GM23338 (cell line): ENCODE measurements around the gene ZC3H6. TPM values are rescaled to one million over a fixed set of nuclear protein-coding genes. Genes with fewer than 3 reads are reported as not detected.

Source experiments
- polyA plus RNA-seq: library from polyadenylated mRNA; unstranded; fragments of >200 nt; fragmentation: Nextera tagmentation; extraction: Ambion mirVana; gene quantifications from 2 replicates; pipeline ENCODE4 v1.2.1, GENCODE V29; 2016
- small RNA-seq: library from RNA; depleted of rRNA; stranded (forward); fragments of <200 nt; gene quantifications from one replicate; pipeline ENCODE3, GENCODE V24; 2014; ENCODE audit warnings: low replicate concordance
- total RNA-seq: library from RNA; depleted of rRNA; stranded (reverse); fragments of >200 nt; shearing (Covaris generic); gene quantifications from 2 replicates; pipeline ENCODE4 v1.2.3, GENCODE V29; 2014; rRNA removed

The ZC3H6 gene
- total and polyA plus RNA-seq, 2 experiments from 2014 or later: 4.9 to 8.0 TPM

Small RNA genes within 50 kb of the gene (small RNA-seq; reads per million reads assigned to genes)
- not detected for gene AC115115.1

Other genes starting within 250 kb of the ZC3H6 start
- 15.4 and 25.0 TPM in 2 replicates for gene TMEM87B, start 220.3 kb upstream of the ZC3H6 start, total RNA-seq
- gene TMEM87B, start 220.3 kb upstream of the ZC3H6 start, polyA plus RNA-seq: 5.1 and 7.0 TPM in 2 replicates
- 1.4 TPM in 1 of 2 replicates, not detected in the other for gene FBLN7, start 137.2 kb upstream of the ZC3H6 start, total RNA-seq
- 0.14 and 0.16 TPM in 2 replicates for gene FBLN7, start 137.2 kb upstream of the ZC3H6 start, polyA plus RNA-seq
- 3.0 and 13.3 TPM in 2 replicates for gene ZC3H8, start 20.6 kb upstream of the ZC3H6 start, total RNA-seq
- gene ZC3H8, start 20.6 kb upstream of the ZC3H6 start, polyA plus RNA-seq: 42.8 and 49.1 TPM in 2 replicates
- 4.9 and 8.6 TPM in 2 replicates for gene RGPD8, start 158.0 kb downstream of the ZC3H6 start, total RNA-seq
- 0.54 and 1.1 TPM in 2 replicates for gene RGPD8, start 158.0 kb downstream of the ZC3H6 start, polyA plus RNA-seq
- gene TTL, start 206.6 kb downstream of the ZC3H6 start, total RNA-seq: 34.6 and 43.9 TPM in 2 replicates
- gene TTL, start 206.6 kb downstream of the ZC3H6 start, polyA plus RNA-seq: 10.1 and 10.4 TPM in 2 replicates